Activated CD4-positive, alpha-beta T cell treated with anti-CD3 and anti-CD28 coated beads for 4 hours (primary cell): ENCODE measurements around the gene LIPG.
"Not testable (repeated sequence)": the region's sequence is repeated elsewhere in the genome, so short reads cannot be mapped to it uniquely, and the experiment has no call there.

Source experiments
- DNase-seq, 2 donors: peaks; one replicate each; pipeline ENCODE4 v3.0.0-alpha.2; 2020

The LIPG gene

DNA sequence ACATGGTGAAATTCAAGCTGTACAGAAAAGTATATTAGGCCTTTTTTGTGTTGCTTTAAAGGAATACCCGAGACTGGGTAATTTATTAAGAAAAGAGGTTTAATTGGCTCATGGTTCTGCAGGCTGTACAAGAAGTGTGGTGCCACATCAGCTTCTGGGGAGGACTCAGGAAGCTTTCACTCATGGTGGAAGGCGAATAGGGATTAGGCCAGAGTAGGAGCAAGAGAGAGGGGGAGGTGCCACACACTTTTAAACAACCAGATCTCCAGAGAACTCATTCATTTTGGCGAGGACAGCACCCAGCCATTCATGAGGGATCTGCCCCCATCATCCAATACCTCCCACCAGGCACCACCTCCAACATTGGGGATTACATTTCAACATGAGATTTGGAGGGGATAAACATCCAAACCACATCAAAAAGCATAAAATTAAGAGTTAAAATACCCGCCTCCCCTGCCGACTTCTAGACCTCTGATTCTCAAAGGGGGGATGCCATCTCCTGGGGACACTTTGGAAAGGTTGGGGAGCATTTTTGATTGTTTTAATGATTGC is 15.1 kb upstream of the LIPG start:
- DNase-seq, result no peak

- DNase-seq, result no peak
Measured at GRCh38 chr18:49547701-49548100, 14.2 kb upstream of the LIPG start.

DNA sequence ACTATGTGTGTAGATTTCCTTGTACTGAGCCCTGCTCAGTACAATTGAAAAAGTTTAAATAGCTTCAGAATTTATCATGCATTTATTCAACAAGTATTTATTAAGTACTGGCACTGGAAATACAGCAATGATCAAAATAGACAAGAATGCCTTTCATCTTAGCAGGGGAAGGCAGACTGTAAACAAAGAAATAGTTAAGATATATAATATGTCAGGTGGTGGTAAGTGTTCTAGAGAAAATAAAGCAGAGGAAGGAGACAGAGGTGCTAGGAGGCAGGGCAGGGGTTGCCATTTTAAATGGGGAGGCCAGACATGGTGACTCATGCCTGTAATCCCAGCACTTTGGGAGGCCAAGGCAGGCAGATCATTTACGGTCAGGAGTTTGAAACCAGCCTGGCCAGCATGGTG is 13.6 kb upstream of the LIPG start:
- DNase-seq, result no peak

GRCh38 chr18:49550621-49551339 is 11.1 kb upstream of the LIPG start:
- no peak for DNase-seq

DNA sequence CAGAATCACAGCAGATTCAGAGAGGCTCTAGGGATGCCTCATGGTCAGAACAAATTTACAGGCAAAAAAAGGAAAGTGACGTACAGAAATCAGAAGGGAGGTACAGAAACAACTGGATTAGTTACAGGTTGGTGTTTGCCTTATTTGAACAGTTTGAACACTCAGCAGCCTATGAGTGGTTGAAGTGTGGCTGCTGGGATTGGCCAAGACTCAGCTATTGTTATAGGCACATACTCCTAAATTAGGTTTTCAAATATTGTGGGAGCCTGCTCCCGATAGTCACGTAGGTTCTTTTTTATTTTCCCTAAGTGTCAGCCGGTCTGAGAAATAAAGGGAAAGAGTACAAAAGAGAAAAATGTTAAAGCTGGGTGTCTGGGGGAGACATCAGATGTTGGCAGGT is 8.9 kb upstream of the LIPG start:
- no peak for DNase-seq

DNA sequence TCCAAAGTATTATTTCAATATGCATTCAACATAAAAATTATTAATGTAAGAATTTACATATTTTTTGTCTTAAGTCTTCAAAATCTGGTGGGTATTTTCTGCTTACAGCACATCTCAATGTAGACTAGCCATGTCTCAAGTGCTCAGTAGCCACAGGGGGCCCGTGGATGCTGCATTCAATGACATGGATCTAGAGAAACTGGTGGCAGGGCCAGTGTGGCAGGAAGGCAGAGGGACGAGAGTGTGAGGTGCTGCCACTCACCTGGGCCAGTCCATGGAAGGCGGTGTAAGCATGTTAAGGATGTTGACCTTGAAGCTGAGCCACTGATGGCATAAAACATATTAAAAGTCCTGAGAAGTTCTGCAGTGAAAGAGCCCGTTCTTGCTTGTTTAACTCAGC is 6.2 kb upstream of the LIPG start:
- DNase-seq, result no peak

DNA sequence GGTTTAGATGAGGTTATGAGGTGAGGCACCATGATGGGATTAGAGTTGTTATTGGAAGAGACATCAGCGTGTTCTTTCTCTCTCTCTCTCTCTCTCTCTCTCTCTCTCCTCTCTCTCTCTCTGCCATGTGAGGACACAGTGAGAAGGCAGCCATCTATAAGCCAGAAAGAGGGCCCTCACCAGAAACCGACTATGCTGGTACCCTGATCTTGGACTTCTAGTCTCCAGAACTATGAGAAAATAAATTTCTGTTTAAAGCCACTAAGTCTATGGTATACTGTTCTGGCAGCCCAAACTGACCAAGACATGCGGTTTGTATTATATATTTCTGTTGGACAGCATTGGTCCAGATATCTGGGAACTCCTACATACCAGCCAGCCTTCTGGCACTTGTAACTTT is 3.5 kb upstream of the LIPG start:
- DNase-seq, result no peak

- DNase-seq, result not testable (repeated sequence)
Measured at GRCh38 chr18:49559326-49559931, 2.4 kb upstream of the LIPG start.

DNA sequence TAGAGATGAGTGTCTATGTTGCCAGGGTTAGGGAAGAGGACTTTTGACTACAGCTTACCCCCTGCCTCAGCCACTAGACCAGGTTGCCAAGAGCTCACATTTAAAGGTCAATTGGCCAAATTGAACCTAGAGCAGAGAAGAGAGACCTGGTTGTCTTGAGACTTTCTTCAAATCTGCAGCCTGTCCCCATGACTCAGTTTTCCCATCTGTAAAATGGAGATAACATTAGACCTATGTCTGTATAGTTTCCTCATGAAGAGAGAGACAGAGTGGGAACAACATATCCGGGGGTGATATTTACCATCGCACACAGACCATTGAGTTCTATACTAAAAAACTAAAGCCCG is 1.6 kb upstream of the LIPG start:
- DNase-seq, result no peak

DNA sequence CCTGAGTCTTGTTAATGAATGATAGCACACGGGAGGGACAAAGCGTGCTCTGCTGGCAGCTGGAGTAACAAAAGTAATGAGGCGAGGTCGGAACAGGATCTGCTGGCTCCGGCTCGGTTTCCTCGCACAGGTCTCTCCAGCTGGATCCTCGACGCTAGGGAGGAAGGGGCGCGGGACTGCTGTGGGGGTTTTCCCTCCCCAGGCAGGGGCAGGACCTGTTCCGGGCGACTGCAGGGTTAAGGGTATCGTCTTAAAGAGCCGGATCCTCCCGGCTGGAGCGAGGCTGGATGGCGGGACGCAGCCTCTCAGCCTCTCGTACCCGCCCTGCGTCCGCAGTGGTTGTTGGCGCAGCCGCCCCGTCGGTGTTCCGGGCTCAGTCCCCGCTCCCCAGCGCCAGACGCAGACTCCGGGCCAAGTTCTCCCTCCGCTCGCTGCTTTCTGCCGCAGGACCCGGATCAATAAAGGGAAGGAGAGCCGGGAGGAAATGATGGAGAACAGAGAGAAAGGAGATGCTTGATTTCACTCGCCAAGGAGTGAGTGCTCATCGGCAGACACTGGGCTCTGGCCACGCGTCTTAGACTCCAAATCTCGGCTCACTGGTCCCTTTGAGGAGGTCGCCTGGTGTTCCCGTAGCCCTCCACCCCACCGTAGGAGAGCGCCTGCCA is 1.1 kb upstream of the LIPG start:
- no peak for DNase-seq

DNA sequence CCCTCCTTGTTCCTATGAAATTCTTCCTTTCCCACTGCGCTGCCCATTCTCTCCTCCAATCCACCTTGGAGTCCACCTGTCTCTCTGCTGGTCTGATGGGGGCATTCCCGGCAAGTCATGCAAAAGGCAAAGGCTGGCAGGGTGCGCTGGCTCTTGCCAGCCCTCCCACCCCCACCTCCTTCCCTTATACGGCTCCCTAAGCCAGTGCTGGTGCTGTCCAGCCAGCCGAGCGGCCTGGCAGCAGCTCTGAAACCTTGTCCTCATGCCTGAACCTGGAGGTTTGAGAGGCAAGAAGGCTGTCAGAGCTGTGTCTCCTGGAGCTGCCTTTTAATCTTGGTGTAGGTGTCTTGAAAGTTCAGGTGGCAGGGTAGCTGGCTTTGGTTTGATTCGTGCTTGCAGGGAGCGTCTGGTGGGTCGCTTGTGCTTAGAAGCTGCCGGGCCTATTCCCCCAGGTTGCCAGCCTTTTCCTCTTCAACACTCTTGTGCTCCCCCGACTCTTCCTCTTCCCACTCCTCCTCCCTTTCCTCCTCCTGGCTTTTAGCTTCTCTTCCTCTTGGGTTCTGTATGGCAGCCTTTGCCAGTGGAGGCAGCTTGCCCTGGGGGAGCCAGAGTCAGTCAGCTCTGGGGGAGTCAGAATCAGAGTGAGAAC is 748 bp downstream of the LIPG start:
- DNase-seq, result no peak

GRCh38 chr18:49563130-49563540 is 1.3 kb downstream of the LIPG start:
- DNase-seq, result no peak

- DNase-seq, result no peak
Measured at GRCh38 chr18:49563701-49564517, 2.1 kb downstream of the LIPG start.

DNA sequence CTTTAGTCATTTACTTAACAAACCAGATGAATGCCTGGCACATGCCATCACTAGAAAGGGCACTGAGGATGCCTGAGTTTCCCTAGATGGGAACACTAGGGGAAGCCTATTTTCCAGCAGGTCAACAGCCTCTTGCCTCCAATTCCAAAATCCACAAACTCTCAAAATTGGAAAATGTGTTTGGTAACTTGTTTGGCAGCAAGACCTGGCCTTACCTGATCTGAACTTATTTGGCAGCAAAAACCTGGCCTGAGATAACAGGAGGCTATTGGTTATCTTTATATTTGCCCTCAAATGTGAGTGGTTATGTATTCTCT is 2.6 kb downstream of the LIPG start:
- no peak for DNase-seq

GRCh38 chr18:49565101-49565500 is 3.2 kb downstream of the LIPG start:
- DNase-seq, result no peak

GRCh38 chr18:49565612-49566011 is 3.8 kb downstream of the LIPG start:
- DNase-seq, result no peak

- DNase-seq, result no peak
Measured at GRCh38 chr18:49566217-49566770, 4.4 kb downstream of the LIPG start.

- no peak for DNase-seq
Measured at GRCh38 chr18:49566985-49567384, 5.1 kb downstream of the LIPG start.

DNA sequence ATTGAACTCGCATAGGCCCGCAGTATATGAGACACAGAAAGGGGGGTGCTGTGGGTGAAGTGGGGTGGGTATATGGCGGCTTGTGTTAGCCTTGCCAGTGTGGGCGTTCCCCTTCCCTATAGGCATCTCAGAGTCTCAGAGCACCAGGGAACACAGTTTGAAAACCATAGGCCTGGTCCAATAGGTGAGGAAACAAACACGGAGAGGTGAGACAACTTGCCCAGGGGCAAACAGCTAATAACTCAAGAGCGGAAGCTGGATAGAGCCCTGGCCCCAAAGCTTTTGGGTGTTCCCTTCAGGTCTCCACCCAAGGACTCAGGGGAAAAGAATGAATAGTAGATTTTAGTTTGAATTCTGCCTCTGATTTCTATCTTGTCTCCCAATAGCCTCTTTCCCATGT is 7.9 kb downstream of the LIPG start:
- DNase-seq, result no peak

- DNase-seq, result no peak
Measured at GRCh38 chr18:49570836-49571235, 9.0 kb downstream of the LIPG start.

DNA sequence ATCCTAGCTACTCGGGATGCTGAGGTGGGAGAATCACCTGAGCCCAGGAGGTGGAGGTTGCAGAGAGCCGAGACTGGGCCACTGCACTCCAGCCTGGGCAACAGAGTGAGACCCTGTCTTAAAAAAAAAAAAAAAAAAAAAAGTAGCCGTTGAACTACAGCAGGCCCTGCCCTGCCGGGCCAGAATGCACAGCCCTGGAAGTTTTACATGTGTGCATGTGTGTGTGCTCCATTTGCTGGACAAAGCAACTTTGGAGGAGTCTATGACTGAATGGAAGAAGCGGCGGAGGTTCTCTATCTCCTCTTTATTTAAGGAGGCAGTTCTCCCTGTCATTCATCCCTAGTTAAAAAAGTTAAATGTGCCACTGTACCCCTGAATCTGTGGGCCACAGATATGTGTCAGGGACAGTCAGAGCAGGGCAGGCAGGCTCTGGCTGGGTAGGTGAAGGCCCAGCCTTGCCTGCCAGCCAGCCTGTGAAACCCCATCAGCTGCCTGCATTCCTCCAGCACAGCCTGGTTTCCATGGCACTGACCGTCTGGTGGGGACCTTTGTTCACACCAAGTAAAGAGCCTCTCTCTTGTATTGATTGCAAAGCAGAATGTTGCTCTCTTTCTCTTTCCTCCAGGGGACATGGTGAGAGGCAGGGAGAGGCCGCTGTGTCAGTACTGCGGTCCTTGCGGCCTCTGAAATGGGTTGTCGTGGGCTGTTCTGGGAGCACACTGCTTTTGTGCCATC is 10.9 kb downstream of the LIPG start:
- DNase-seq, result no peak

DNA sequence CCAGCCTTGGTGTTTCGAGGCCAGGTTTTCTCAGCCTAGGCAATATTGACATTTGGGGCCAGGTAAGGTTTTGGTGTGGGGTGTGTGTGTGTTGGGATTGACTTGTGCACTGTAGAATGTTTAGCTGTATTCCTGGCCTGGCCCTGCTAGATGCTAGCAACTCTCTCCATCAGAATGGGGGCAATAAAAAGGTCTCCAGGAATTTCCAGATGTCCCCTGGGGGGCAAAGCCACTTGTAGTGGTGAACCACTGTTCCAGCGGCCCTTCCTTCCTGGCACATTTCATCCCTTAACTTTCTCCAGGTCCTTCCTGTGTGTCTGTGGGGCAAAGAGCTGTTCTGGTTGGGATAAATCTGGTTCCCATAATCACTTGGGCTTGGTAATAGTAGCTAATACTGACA is 12.0 kb downstream of the LIPG start:
- DNase-seq, result no peak
